Measurements from ENCODE around the gene NUP210L. TPM values are rescaled to one million over a fixed set of nuclear protein-coding genes. Genes with fewer than 3 reads are reported as not detected.

The NUP210L gene
- under 1 TPM; 0.05 to 0.14 TPM for total RNA-seq
- long read RNA-seq, donor 1, partial matches to known transcripts = 0 of 1 reads
- long read RNA-seq, donor 1, other reads (novel, unspliced or antisense) = 1 of 1 reads
- long read RNA-seq, donor 2, partial matches to known transcripts = 0 of 1 reads
- long read RNA-seq, donor 2, other reads (novel, unspliced or antisense) = 1 of 1 reads

- DNase-seq (ENCODE audit: low spot score) = peak; percentile 88
- intact Hi-C loops (cut with DNase I) = no loop called here
Measured at GRCh38 chr1:154154534-154155191, at the start of gene NUP210L. TSS of gene NUP210L (minus strand) at chr1:154155073.

GRCh38 chr1:154199563-154199879, 44.6 kb upstream of the NUP210L start:
- DNase-seq (ENCODE audit: low spot score) = no peak
- intact Hi-C loops (cut with DNase I) = no loop called here

DNA sequence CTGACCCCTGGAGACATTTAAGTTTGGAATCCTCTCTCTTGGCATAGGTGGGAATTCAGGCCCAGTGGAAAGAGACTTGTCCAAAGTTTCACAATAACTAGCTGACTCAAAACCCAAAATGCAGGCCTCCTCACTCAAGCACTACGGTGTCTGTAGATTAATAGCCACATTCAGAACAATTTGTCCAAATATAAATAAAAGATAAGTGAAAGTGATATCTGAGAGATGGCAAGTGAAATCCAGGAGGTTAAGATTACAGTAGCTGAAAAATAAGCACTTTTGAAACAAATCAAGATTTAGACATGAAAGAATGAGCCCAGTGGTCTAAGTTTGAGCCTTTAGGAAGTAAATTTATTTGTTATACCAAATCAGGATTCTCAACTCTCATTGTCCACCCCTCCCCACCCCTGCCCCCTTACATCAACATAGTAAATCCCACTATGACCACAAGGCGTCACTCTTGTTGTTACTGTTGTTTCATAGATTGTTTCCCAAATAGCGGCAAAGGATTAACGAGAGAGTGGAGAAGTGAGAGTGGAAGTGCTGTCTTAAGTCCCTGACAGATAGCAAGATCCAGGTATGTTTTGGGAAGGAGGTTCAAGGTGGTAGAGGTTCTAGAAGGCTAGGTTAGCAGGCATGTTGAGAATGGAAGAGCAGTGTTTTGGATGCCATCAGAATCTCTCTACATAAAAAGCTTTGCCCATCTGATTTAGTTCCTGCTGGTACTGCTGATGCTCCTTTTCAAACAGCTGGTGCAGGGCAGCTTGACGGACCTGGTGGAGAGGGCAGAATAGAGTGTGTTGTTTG, 44.1 kb upstream of the NUP210L start:
- no peak for DNase-seq (ENCODE audit: low spot score)
- intact Hi-C loops (cut with DNase I) = no loop called here

DNA sequence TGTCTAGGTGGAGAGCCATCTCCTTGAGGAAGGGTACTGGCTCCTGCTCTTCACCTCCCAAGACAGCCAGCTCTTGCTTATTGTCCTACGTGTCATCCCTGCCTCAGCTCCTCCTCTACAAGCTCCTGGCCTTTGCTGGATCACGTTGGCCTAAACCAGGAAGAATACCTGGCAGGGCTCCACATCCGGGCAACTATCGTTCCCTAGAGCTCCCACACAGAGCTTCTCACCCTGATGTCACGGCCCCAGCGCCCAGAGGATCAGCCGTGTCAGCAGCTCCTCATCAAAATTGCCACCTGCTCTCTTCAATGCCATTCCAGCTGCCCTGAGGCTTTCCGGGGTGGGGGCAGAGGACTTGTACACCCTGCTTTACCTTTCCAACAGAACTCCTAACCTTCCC, 38.9 kb upstream of the NUP210L start:
- no peak for DNase-seq (ENCODE audit: low spot score)
- intact Hi-C loops (cut with DNase I) = no loop called here

DNA sequence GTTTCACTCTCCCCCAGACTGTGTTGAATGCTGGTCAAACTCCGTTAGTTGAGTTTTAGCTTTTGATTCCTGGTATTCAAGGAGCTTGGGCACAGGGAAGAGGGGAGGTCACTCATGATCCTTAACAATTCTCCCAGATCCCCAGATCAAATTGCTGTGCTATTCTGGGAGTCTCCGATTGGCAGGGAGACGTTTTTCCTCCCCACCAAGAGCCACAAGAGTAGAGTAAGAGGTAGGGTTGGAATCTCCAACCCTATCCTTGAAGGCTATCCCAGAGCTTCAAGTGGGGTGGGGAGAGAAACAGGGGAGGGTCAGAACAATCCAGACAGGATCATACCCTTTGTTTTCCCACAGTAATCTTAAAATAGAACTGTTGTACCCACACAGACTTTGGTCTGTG, 37.6 kb upstream of the NUP210L start:
- no peak for DNase-seq (ENCODE audit: low spot score)
- intact Hi-C loops (cut with DNase I) = no loop called here

GRCh38 chr1:154191990-154192461, 37.2 kb upstream of the NUP210L start, which contains the start of gene TPM3:
TSS of gene TPM3 (minus strand) at chr1:154192100. CDS start at chr1:154192018, 82 bp downstream.
- intact Hi-C loops (cut with DNase I) = no loop called here
- no peak for DNase-seq (ENCODE audit: low spot score)

- DNase-seq (ENCODE audit: low spot score) = no peak
- intact Hi-C loops (cut with DNase I) = no loop called here
Measured at GRCh38 chr1:154190550-154190949, 35.7 kb upstream of the NUP210L start.

- intact Hi-C loops (cut with DNase I) = no loop called here
- no peak for DNase-seq (ENCODE audit: low spot score)
Measured at GRCh38 chr1:154186852-154187501, 32.1 kb upstream of the NUP210L start.

DNA sequence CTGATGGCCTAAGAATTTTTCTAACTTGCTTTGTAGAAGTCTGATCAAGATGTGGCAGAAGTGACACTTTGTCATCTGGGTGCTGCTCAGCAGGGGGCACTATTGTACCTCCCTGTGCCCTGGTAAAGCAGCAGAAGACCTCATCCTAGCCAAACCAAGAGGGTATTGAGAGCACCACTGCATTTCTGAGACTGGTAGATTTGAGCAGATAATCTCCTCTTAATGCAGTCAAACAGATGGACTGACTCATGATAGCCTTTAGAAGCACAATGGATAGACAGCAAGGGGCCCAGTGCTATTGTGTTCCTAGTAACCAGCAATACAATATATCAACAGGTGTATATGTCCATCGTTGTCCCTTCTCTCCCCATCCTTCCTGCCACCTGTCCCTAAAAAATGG, 31.3 kb upstream of the NUP210L start:
- no peak for DNase-seq (ENCODE audit: low spot score)
- intact Hi-C loops (cut with DNase I) = no loop called here

- intact Hi-C loops (cut with DNase I) = no loop called here
- peak; percentile 99 for DNase-seq (ENCODE audit: low spot score)
Measured at GRCh38 chr1:154183046-154183915, 28.4 kb upstream of the NUP210L start.

DNA sequence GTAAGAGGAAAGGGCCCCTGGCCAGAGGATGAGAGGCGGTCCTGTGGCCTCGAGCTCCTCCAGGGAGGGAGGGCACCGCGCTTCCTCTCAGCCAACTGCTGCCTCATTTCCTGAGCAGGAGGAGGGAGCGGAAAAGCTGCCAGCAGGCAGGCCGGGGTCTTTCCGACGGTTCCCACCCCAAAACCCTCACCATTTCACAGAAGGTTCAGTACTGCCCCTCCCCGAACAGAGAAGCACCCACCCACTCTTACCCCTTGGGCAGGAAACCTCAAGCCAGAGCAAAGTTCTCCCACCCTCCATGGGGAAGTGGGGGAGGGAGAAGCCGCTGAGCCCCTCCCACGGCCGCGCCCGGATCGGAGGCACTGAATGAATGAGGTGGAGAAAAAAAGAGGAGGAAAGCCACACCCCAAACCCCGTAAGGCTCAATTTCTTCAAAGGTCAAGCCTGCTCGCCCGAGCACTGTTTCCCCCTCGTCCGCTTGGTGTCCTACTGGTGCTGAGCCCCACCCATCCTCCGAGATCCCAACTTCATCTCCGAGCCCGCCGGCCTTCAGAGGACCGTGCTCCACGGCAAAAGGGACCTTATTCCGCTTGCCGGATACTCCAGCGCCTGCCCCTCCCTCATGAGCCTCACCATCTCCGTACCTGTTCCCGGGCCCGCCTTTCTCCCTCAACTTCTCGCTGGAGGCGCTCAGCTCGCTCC, 27.6 kb upstream of the NUP210L start:
- intact Hi-C loops (cut with DNase I) = no loop called here
- peak; percentile 95 for DNase-seq (ENCODE audit: low spot score)

- DNase-seq (ENCODE audit: low spot score) = no peak
- intact Hi-C loops (cut with DNase I) = no loop called here
Measured at GRCh38 chr1:154181944-154182343, 27.1 kb upstream of the NUP210L start.

DNA sequence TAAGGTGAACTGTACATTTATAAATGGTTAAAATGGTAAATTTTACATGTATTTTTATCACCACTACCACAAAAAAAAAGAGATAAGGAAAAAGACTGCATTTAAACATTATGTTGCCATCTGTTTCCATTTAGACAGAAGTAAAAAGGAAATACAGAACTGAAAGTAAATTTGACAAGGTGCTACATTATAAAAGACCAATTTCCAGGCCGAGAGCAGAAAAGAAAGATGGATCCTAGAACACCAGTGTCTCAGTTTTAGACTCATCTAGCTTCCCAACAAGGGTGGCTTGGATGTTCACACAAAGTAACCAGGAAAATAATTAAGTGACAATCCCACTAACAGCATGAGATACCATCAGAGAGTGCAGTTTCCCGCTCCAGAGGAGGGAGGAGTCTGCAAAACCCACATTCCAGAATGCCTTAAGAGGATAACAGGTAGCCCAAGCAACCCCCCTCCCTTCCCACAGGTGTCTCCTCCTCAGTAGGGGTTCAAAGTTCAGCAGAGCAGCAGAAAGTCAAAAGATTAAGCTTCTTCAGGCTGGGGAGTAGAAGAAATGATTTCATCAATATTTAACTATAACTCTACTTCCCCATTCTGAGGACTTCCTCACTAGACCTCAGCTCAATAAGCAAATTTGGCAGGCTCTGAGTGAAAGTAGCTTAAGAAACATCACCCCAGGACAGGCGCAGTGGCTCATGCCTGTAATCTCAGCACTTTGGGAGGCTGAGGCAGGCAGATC, 25.2 kb upstream of the NUP210L start:
- no peak for DNase-seq (ENCODE audit: low spot score)
- intact Hi-C loops (cut with DNase I) = loop anchor here in 1 of 2 donors (10.0 kb wide), 1 partner anchor 185 kb away; the partner anchor contains the start of gene RPS27

DNA sequence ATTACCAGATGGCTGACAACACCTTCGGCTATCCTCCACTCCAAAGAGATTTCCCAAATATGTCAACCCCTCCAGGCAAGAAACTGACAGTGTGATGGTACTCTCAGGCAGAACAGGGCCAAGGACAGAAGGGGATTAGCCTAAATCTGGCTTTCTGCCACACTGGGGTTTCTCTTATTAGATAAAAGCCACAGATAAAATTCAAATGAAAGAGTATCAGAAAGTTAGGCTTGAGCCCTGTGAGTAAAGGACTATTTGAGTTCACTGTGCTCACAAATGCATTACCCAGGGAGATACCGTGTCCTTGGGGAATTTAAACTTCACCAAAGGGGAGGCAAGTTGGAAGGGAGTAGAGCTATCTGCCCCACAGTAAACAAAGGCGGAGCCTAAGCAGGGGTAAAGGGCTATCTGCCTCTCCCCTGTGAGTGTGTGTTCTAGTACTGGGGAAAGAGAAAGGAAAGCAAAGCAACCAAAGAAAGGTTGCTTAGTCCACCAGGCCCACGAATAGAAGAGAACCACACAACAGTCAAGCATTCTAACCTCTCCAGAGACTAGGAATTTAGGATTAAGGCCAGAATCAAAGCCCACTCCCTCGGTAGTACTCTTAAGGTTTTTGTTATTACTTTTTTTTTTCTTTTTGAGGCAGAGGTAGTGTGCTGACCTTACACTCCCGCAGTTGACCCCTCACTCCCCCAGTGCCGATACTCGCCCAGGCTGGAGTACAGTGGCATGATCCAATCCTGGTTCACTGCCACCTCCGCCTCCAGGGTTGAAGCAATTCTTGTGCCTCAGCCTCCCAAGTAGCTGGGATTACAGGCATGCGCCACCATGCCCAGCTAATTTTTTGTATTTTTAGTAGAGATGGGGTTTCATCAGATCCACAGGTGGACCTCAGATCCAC, 24.3 kb upstream of the NUP210L start:
- DNase-seq (ENCODE audit: low spot score) = no peak
- intact Hi-C loops (cut with DNase I) = loop anchor here in 1 of 2 donors (10.0 kb wide), 1 partner anchor 184 kb away; the partner anchor contains the start of gene RPS27

DNA sequence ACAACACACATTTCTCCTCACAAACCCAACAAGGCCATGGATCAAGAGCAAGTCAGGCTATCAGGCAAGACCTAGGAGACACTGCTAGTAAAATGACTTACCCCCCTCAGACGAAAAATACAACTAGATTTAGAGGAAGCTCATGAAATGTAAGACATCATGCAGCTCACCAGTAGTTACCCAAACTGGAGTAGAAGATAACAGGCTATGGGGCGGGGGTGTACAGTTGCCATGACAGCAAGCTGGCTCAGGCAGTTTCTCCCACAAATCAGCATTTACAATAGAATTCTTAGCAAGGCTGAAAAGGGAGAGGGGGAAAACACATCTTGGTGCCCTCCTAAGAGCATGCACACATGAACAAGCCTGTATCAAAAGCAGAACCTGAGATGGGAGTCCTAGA, 23.1 kb upstream of the NUP210L start:
- intact Hi-C loops (cut with DNase I) = loop anchor here in 1 of 2 donors (10.0 kb wide), 1 partner anchor 183 kb away; the partner anchor contains the start of gene RPS27
- DNase-seq (ENCODE audit: low spot score) = no peak

DNA sequence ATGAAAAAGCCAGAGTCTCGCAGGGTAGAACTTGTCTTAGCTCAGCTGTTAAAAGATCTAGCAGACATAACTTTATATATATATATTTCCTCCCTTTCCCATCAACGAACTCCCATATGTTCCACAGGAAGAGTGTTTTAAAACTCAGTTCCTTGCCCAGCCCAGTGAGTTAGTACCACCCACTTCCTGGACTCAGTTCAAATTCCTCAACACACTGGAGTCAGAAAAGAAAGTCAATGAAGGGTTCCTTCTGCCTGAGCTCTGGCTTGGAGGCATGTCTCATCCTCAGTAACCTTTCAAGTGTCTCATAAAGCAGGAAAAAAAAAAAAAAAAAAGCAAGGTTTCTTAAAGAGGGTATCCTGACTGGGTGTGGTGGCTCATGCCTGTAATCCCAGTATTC, 21.5 kb upstream of the NUP210L start:
- intact Hi-C loops (cut with DNase I) = loop anchor here in 1 of 2 donors (10.0 kb wide), 1 partner anchor 182 kb away; the partner anchor contains the start of gene RPS27
- DNase-seq (ENCODE audit: low spot score) = no peak
